HL-60 (cell line): Measurements from ENCODE around the gene DMBX1.

Source experiments
- DNase-seq, 2 experiments: peaks; one replicate each; pipeline ENCODE4 v3.0.0-alpha.2; 2010 to 2020; ENCODE audit warnings: low read depth in 1 of 2, low spot score in 1 of 2
- H3K27ac ChIP-seq: fragments of 250-450 bp; sonication (Bioruptor Pico); replicated peaks from 2 replicates; pipeline ENCODE4 v1.5.1; 2020; ENCODE audit warnings: mild to moderate bottlenecking, moderate library complexity
- H3K27me3 ChIP-seq: fragments of 250-450 bp; sonication (Bioruptor Pico); 2 replicates; pipeline ENCODE4 v1.5.1; 2021; ENCODE audit warnings: mild to moderate bottlenecking, moderate library complexity; ENCODE audit not compliant: insufficient read depth, poor library complexity, severe bottlenecking
- H3K4me3 ChIP-seq: replicated peaks from 2 replicates; pipeline ENCODE4 v1.5.1; 2011; ENCODE audit warnings: mild to moderate bottlenecking, control low read depth, low read length; ENCODE audit not compliant: insufficient read depth
- GABPA ChIP-seq: IDR thresholded peaks from 2 replicates; pipeline ENCODE4 v1.6.1; 2012; ENCODE audit warnings: low read depth
- POLR2AphosphoS5 ChIP-seq: IDR thresholded peaks from 2 replicates; pipeline ENCODE4 v1.6.1; 2012; ENCODE audit warnings: low read depth
- SPI1 ChIP-seq: IDR thresholded peaks from 2 replicates; pipeline ENCODE4 v1.6.1; 2012; ENCODE audit warnings: low read depth, mild to moderate bottlenecking, borderline replicate concordance
- long read RNA-seq: library from polyadenylated mRNA; unstranded; transcript quantifications from one replicate; pipeline ENCODE4 v2.0.0, GENCODE V29; 2020
- TF ChIP-seq, protein P1 (sequence below): IDR thresholded peaks from 2 replicates; pipeline ENCODE4 v1.6.1; 2012; ENCODE audit warnings: low read depth; ENCODE audit not compliant: insufficient replicate concordance
- TF ChIP-seq, protein P2 (sequence below): IDR thresholded peaks from one replicate; pipeline ENCODE4 v1.5.1; 2011; ENCODE audit warnings: low read length, control low read depth, inconsistent platforms; ENCODE audit not compliant: insufficient read depth

DMBX1 gene
- long read RNA-seq = 0 reads

DNA sequence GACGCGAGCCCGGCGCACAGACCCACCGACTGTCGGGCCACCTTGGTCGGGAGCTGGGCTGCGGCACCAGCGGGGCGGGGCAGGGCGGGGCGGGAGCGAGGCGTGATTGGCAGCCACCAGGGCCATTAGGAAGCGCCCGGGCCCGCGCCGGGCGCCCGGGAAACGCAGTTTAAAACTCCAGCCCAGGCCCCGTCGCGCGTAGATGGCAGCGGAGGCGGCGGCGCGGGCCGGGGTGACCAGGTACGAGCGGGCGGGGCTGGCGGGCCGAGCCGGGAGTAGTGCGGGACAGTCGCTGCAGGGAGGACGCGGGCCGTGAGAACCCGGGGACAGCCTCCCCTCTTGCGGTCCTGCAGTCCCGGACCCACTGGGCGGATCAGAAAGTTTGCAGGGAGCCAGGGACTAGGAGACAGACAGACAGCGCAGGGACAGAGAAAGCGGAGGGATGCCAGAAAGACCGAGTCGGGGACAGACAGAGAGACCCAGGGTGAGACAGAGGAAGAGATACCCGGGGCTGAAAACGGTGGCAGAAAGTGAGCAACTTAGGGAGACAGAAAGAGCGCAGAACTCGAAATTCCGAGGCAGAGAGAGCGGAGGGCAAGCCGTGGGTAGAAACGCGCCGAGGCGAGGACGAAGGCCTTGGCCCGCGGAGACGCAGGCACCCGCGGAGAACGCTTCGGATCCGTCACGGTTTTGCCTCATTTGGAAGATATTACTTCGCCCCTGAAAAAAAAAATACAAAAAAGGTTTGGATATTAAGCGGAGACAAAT is at the start of gene DMBX1:
Gene DMBX1 (plus strand): TSS at position 199 of the 768 bp plus-strand sequence. CDS start 17,175 bp downstream, outside the sequence.
- peak within 1 kb of the TSS; percentile 4; the same call in 1 of the 2 replicates for H3K4me3 ChIP-seq
- TF ChIP-seq GABPA = no peak
- no peak for TF ChIP-seq POLR2AphosphoS5
- TF ChIP-seq, protein P1, sequence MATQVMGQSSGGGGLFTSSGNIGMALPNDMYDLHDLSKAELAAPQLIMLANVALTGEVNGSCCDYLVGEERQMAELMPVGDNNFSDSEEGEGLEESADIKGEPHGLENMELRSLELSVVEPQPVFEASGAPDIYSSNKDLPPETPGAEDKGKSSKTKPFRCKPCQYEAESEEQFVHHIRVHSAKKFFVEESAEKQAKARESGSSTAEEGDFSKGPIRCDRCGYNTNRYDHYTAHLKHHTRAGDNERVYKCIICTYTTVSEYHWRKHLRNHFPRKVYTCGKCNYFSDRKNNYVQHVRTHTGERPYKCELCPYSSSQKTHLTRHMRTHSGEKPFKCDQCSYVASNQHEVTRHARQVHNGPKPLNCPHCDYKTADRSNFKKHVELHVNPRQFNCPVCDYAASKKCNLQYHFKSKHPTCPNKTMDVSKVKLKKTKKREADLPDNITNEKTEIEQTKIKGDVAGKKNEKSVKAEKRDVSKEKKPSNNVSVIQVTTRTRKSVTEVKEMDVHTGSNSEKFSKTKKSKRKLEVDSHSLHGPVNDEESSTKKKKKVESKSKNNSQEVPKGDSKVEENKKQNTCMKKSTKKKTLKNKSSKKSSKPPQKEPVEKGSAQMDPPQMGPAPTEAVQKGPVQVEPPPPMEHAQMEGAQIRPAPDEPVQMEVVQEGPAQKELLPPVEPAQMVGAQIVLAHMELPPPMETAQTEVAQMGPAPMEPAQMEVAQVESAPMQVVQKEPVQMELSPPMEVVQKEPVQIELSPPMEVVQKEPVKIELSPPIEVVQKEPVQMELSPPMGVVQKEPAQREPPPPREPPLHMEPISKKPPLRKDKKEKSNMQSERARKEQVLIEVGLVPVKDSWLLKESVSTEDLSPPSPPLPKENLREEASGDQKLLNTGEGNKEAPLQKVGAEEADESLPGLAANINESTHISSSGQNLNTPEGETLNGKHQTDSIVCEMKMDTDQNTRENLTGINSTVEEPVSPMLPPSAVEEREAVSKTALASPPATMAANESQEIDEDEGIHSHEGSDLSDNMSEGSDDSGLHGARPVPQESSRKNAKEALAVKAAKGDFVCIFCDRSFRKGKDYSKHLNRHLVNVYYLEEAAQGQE = no peak
- H3K27me3 ChIP-seq = peaks cover 89% of the 10 kb centered on the region
- no peak for DNase-seq
- H3K27ac ChIP-seq = no peak within 1 kb of the TSS

DNA sequence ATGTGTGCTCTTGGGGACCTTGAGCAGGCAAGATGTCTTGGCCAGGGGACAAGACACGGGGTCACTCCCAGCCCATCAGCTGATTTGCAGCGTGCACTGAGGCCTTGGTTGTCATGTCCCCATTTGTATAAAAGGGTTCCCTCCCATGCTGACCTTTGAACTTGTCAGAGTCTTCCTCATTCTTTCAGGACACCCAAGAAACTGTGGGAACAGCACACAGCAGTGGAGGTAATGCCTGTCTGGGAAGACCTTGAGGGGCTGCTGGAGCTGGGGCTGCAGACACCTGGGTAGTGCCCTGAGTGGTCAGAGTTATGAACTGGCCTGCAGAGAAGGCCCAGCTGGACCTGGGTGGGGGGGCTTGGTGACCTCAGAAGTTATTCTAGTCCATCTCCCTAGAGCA is 49.2 kb upstream of the DMBX1 start:
- peaks cover 5% of the 10 kb centered on the region for H3K27me3 ChIP-seq
- no peak overlapping the region for H3K4me3 ChIP-seq
- no peak for TF ChIP-seq GABPA
- no peak for TF ChIP-seq SPI1
- TF ChIP-seq, protein P2, sequence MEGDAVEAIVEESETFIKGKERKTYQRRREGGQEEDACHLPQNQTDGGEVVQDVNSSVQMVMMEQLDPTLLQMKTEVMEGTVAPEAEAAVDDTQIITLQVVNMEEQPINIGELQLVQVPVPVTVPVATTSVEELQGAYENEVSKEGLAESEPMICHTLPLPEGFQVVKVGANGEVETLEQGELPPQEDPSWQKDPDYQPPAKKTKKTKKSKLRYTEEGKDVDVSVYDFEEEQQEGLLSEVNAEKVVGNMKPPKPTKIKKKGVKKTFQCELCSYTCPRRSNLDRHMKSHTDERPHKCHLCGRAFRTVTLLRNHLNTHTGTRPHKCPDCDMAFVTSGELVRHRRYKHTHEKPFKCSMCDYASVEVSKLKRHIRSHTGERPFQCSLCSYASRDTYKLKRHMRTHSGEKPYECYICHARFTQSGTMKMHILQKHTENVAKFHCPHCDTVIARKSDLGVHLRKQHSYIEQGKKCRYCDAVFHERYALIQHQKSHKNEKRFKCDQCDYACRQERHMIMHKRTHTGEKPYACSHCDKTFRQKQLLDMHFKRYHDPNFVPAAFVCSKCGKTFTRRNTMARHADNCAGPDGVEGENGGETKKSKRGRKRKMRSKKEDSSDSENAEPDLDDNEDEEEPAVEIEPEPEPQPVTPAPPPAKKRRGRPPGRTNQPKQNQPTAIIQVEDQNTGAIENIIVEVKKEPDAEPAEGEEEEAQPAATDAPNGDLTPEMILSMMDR = no peak
- TF ChIP-seq, protein P1 = no peak
- TF ChIP-seq POLR2AphosphoS5 = no peak
- no peak for DNase-seq
- no peak overlapping the region for H3K27ac ChIP-seq

- no peak for TF ChIP-seq GABPA
- TF ChIP-seq, protein P2 = peak; percentile 89
- H3K4me3 ChIP-seq = peak overlapping the region; percentile 35
- peak; percentile 65 to 82 for DNase-seq
- H3K27ac ChIP-seq = peak overlapping the region; percentile 34; the same call in 1 of the 2 replicates
- H3K27me3 ChIP-seq = peaks cover 15% of the 10 kb centered on the region
Measured at GRCh38 chr1:46442317-46443161, 47.1 kb upstream of the DMBX1 start.

- TF ChIP-seq, protein P1 = no peak
- TF ChIP-seq POLR2AphosphoS5 (no peak), SPI1 (no peak), GABPA (no peak)
- TF ChIP-seq, protein P2 = no peak
- Histone ChIP-seq H3K27me3 (peaks cover 32% of the 10 kb centered on the region), H3K27ac (no peak overlapping the region), H3K4me3 (no peak overlapping the region)
- no peak for DNase-seq
Measured at GRCh38 chr1:46444466-46444865, 45.2 kb upstream of the DMBX1 start.
